ENCODE data around the gene TAS2R40. TPM values are rescaled to one million over a fixed set of nuclear protein-coding genes. Genes with fewer than 3 reads are reported as not detected.

The TAS2R40 gene
- polyA plus RNA-seq, 3 donors = 0.54 TPM; not detected in 2

- WGBS (ENCODE audit: insufficient coverage) = 100% methylated on average over 3 of the region's 5 CpGs
- Histone ChIP-seq H3K9ac (ENCODE audit: insufficient read depth, low read length, poor library complexity, severe bottlenecking) (no peak overlapping the region), H3K27me3 (ENCODE audit: control insufficient read depth in 2 of 2, insufficient read depth in 2 of 2, low read length in 2 of 2) (no peaks in the 10 kb centered on the region), H3K36me3 (replicated peaks in 1 of 2; ENCODE audit: control insufficient read depth in 1 of 2, insufficient read depth in 2 of 2, low read length in 2 of 2) (no peaks in the 10 kb centered on the region), H4K20me1 (ENCODE audit: insufficient read depth, low read length) (no peaks in the 10 kb centered on the region), H3K79me2 (ENCODE audit: insufficient read depth, low read length) (no peaks in the 10 kb centered on the region), H3K4me1 (ENCODE audit: control insufficient read depth in 1 of 2, insufficient read depth in 2 of 2, low read length in 2 of 2) (peaks cover 5 to 9% of the 10 kb centered on the region in 2 donors), H3K27ac (ENCODE audit: low read depth in 1 of 2, low read length in 2 of 2) (no peak overlapping the region), H2AFZ (ENCODE audit: insufficient read depth, low read depth, low read length, poor library complexity, severe bottlenecking) (no peak overlapping the region), H3K9me3 (replicated peaks in 1 of 2; ENCODE audit: control insufficient read depth in 1 of 2, insufficient read depth in 1 of 2, low read length in 2 of 2) (peaks cover 0 to 3% of the 10 kb centered on the region in 2 donors), H3K4me2 (replicated peaks; ENCODE audit: extremely low read depth, low read length, poor library complexity, severe bottlenecking) (no peak overlapping the region), H3K4me3 (replicated peaks in 1 of 3; ENCODE audit: low read depth in 2 of 3, low read length in 3 of 3) (no peak overlapping the region)
- Mint-ChIP-seq H3K4me1 (peaks cover 10% of the 10 kb centered on the region), H3K4me3 (no peak overlapping the region), H3K27me3 (ENCODE audit: low read depth in 3 of 3) (peaks cover 0 to 3% (median 0%) of the 10 kb centered on the region in 3 donors), H3K9me3 (peaks cover 0 to 9% (median 5%) of the 10 kb centered on the region in 7 donors), H3K27ac (no peak overlapping the region), H3K36me3 (no peaks in the 10 kb centered on the region)
- no peak for DNase-seq
- intact Hi-C loops (cut with micrococcal nuclease) = no loop called here
- TF ChIP-seq CTCF (IDR thresholded peaks at IDR 0.05) = no peak
Observed at GRCh38 chr7:143257501-143257900, 35.7 kb downstream of the TAS2R40 start.

- Histone ChIP-seq H3K4me1 (ENCODE audit: control insufficient read depth in 1 of 2, insufficient read depth in 2 of 2, low read length in 2 of 2) (peaks cover 9 to 16% of the 10 kb centered on the region in 2 donors), H2AFZ (ENCODE audit: insufficient read depth, low read depth, low read length, poor library complexity, severe bottlenecking) (peak overlapping the region; percentile 69), H3K9ac (ENCODE audit: insufficient read depth, low read length, poor library complexity, severe bottlenecking) (no peak overlapping the region), H4K20me1 (ENCODE audit: insufficient read depth, low read length) (no peaks in the 10 kb centered on the region), H3K9me3 (replicated peaks in 1 of 2; ENCODE audit: control insufficient read depth in 1 of 2, insufficient read depth in 1 of 2, low read length in 2 of 2) (no peaks in the 10 kb centered on the region), H3K27ac (ENCODE audit: low read depth in 1 of 2, low read length in 2 of 2) (no peak overlapping the region), H3K27me3 (ENCODE audit: control insufficient read depth in 2 of 2, insufficient read depth in 2 of 2, low read length in 2 of 2) (no peaks in the 10 kb centered on the region), H3K4me3 (replicated peaks in 1 of 3; ENCODE audit: low read depth in 2 of 3, low read length in 3 of 3) (no peak overlapping the region), H3K4me2 (replicated peaks; ENCODE audit: extremely low read depth, low read length, poor library complexity, severe bottlenecking) (peak overlapping the region; percentile 16), H3K36me3 (replicated peaks in 1 of 2; ENCODE audit: control insufficient read depth in 1 of 2, insufficient read depth in 2 of 2, low read length in 2 of 2) (no peaks in the 10 kb centered on the region), H3K79me2 (ENCODE audit: insufficient read depth, low read length) (peaks cover 10% of the 10 kb centered on the region)
- no peaks in the 10 kb centered on the region for H3K36me3 Mint-ChIP-seq
- H3K4me3 Mint-ChIP-seq = no peak overlapping the region
- H3K4me1 Mint-ChIP-seq = peaks cover 13% of the 10 kb centered on the region
- no peak overlapping the region for H3K27ac Mint-ChIP-seq
- no peak for TF ChIP-seq CTCF (IDR thresholded peaks at IDR 0.05)
- H3K9me3 Mint-ChIP-seq = peaks cover 0 to 5% (median 2%) of the 10 kb centered on the region in 7 donors
- DNase-seq = no peak
- 22% methylated on average over 1 of the region's 2 CpGs for WGBS (ENCODE audit: insufficient coverage)
- H3K27me3 Mint-ChIP-seq (ENCODE audit: low read depth in 3 of 3) = peaks cover 0 to 1% (median 0%) of the 10 kb centered on the region in 3 donors
- intact Hi-C loops (cut with micrococcal nuclease) = no loop called here
Observed at GRCh38 chr7:143258831-143259230, 37.0 kb downstream of the TAS2R40 start.

Data from CD14-positive monocyte (primary cell).